Stimulated activated CD4-positive, alpha-beta T cell treated with anti-CD3 and anti-CD28 coated beads, Interleukin-15, amount 100 ng/mL, for 48 hours (primary cell): Measurements from ENCODE around the gene IL13.

ENCODE experiments used
- DNase-seq, 2 donors: peaks; one replicate each; pipeline ENCODE4 v3.0.0-alpha.2; 2020; ENCODE audit warnings: low read depth in 2 of 2

The IL13 gene

GRCh38 chr5:132655821-132656773 lies 1.9 kb upstream of the IL13 start:
- DNase-seq, result no peak

GRCh38 chr5:132656774-132657355 lies 1.1 kb upstream of the IL13 start:
- DNase-seq, result no peak

- DNase-seq, result no peak
These were observed 669 bp downstream of the IL13 start for GRCh38 chr5:132658381-132659302.

- no peak for DNase-seq
These were observed 1.9 kb downstream of the IL13 start for GRCh38 chr5:132659598-132660493.

GRCh38 chr5:132661231-132662003 lies 3.4 kb downstream of the IL13 start:
- DNase-seq, result no peak

- DNase-seq, result no peak
These were observed 4.0 kb downstream of the IL13 start for GRCh38 chr5:132662004-132662401.

GRCh38 chr5:132662925-132663770 lies 5.2 kb downstream of the IL13 start:
- peak; percentile 52 to 53 for DNase-seq

- DNase-seq, result no peak
These were observed 6.1 kb downstream of the IL13 start for GRCh38 chr5:132663771-132664695.

- DNase-seq, result no peak
These were observed 6.8 kb downstream of the IL13 start for GRCh38 chr5:132664696-132665209.

- no peak for DNase-seq
These were observed 7.7 kb downstream of the IL13 start for GRCh38 chr5:132665574-132666080.

GRCh38 chr5:132666310-132667123 lies 8.5 kb downstream of the IL13 start:
- DNase-seq, result no peak

- no peak for DNase-seq
These were observed 9.3 kb downstream of the IL13 start for GRCh38 chr5:132667309-132667708.

GRCh38 chr5:132667761-132668705 lies 10.1 kb downstream of the IL13 start:
- DNase-seq, result no peak

GRCh38 chr5:132668706-132669454 lies 10.9 kb downstream of the IL13 start:
- DNase-seq, result no peak

- no peak for DNase-seq
These were observed 11.5 kb downstream of the IL13 start for GRCh38 chr5:132669455-132669820.
